ENCODE measurements around the gene LARP4B.

LARP4B gene

DNA sequence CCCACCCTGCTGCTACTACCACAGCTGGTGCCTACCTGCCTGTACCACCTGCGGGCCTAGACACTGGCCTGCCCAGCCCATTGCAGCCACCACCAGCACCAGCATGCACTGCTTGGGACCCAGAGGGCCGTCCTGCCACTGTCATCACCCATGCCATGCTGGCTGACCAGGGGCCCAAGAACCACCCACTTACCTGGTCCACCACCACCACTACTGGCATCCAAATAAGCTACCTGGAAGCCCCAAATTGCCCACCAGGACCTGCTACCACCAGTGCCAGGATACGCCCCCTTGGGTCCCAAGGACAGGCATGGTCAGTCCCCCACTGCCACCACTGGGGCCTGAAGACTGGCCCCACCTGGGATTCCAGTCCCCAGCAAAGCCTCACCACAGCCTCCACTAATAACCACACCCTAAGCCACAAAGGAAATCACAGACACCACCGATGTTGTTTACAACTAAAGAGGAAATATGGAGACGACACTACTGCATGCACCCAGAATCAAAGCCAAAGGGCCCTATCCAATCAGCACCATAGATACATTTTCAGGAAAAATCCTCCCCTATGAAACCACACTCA is 171.5 kb downstream of the LARP4B start:
- DNase-seq = no peak

Data from stimulated activated naive CD4-positive, alpha-beta T cell (primary cell).